ENCODE data around the gene ITPKB. TPM values are rescaled to one million over a fixed set of nuclear protein-coding genes. Genes with fewer than 3 reads are reported as not detected.

The ITPKB gene
- total RNA-seq, 2 donors from 2014 or later: 22.4 to 28.3 TPM

GRCh38 chr1:226593541-226593940, 145.5 kb downstream of the ITPKB start:
- peaks cover 13% of the 10 kb centered on the region for H3K27me3 Mint-ChIP-seq (ENCODE audit: insufficient read depth)
- no peaks in the 10 kb centered on the region for H3K36me3 Mint-ChIP-seq (ENCODE audit: low read depth)
- H3K9me3 ChIP-seq (ENCODE audit: control insufficient read depth, low read length): peaks cover 10% of the 10 kb centered on the region
- no peak overlapping the region for H3K4me3 ChIP-seq (ENCODE audit: low read length)
- H3K27ac Mint-ChIP-seq: no peak overlapping the region
- H3K4me3 Mint-ChIP-seq: no peak overlapping the region
- no peaks in the 10 kb centered on the region for H3K4me1 ChIP-seq (ENCODE audit: control insufficient read depth, insufficient read depth, low read length)
- peaks cover 24% of the 10 kb centered on the region for H3K4me1 Mint-ChIP-seq
- no peak overlapping the region for H3K9ac ChIP-seq (ENCODE audit: extremely low read depth, low read length, poor library complexity, severe bottlenecking)
- no peak for TF ChIP-seq CTCF (conservative IDR thresholded peaks at IDR 0.05)
- peaks cover 15% of the 10 kb centered on the region for H3K9me3 Mint-ChIP-seq
- WGBS, 2 experiments (ENCODE audit: insufficient coverage in 1 of 2, insufficient read length in 1 of 2): 79 to 80% methylated on average over 8 of the region's 8 CpGs
- no peak overlapping the region for H3K27ac ChIP-seq (ENCODE audit: low read depth, low read length)
- DNase-seq: peak; percentile 68
- H3K27me3 ChIP-seq (ENCODE audit: control insufficient read depth, insufficient read depth, low read length, poor library complexity, severe bottlenecking): no peaks in the 10 kb centered on the region
- no peaks in the 10 kb centered on the region for H3K36me3 ChIP-seq (ENCODE audit: control insufficient read depth, insufficient read depth, low read length)

- no peak overlapping the region for H3K4me3 Mint-ChIP-seq
- no peaks in the 10 kb centered on the region for H3K36me3 Mint-ChIP-seq (ENCODE audit: low read depth)
- no peak for DNase-seq
- peaks cover 16% of the 10 kb centered on the region for H3K27me3 Mint-ChIP-seq (ENCODE audit: insufficient read depth)
- H3K9me3 Mint-ChIP-seq: peaks cover 8% of the 10 kb centered on the region
- Histone ChIP-seq H3K4me3 (ENCODE audit: low read length) (no peak overlapping the region), H3K4me1 (ENCODE audit: control insufficient read depth, insufficient read depth, low read length) (no peaks in the 10 kb centered on the region), H3K27ac (ENCODE audit: low read depth, low read length) (no peak overlapping the region), H3K27me3 (ENCODE audit: control insufficient read depth, insufficient read depth, low read length, poor library complexity, severe bottlenecking) (no peaks in the 10 kb centered on the region), H3K9ac (ENCODE audit: extremely low read depth, low read length, poor library complexity, severe bottlenecking) (no peak overlapping the region), H3K9me3 (ENCODE audit: control insufficient read depth, low read length) (peaks cover 4% of the 10 kb centered on the region), H3K36me3 (ENCODE audit: control insufficient read depth, insufficient read depth, low read length) (no peaks in the 10 kb centered on the region)
- no peak overlapping the region for H3K27ac Mint-ChIP-seq
- peaks cover 24% of the 10 kb centered on the region for H3K4me1 Mint-ChIP-seq
- WGBS, 2 experiments (ENCODE audit: insufficient coverage in 1 of 2, insufficient read length in 1 of 2): 85 to 92% methylated on average over 4 to 7 of the region's 7 CpGs
- TF ChIP-seq CTCF (conservative IDR thresholded peaks at IDR 0.05): no peak
Observed at GRCh38 chr1:226590614-226591013, 148.5 kb downstream of the ITPKB start.

- 85 to 87% methylated on average over 4 to 11 of the region's 11 CpGs for WGBS, 2 experiments (ENCODE audit: insufficient coverage in 1 of 2, insufficient read length in 1 of 2)
- Mint-ChIP-seq H3K4me1 (peaks cover 21% of the 10 kb centered on the region), H3K36me3 (ENCODE audit: low read depth) (no peaks in the 10 kb centered on the region), H3K27me3 (ENCODE audit: insufficient read depth) (peaks cover 12% of the 10 kb centered on the region), H3K27ac (no peak overlapping the region), H3K9me3 (no peaks in the 10 kb centered on the region), H3K4me3 (no peak overlapping the region)
- H3K9ac ChIP-seq (ENCODE audit: extremely low read depth, low read length, poor library complexity, severe bottlenecking): no peak overlapping the region
- no peak for DNase-seq
- no peak overlapping the region for H3K4me3 ChIP-seq (ENCODE audit: low read length)
- no peak for TF ChIP-seq CTCF (conservative IDR thresholded peaks at IDR 0.05)
- no peaks in the 10 kb centered on the region for H3K27me3 ChIP-seq (ENCODE audit: control insufficient read depth, insufficient read depth, low read length, poor library complexity, severe bottlenecking)
- H3K27ac ChIP-seq (ENCODE audit: low read depth, low read length): no peak overlapping the region
- no peaks in the 10 kb centered on the region for H3K9me3 ChIP-seq (ENCODE audit: control insufficient read depth, low read length)
- H3K4me1 ChIP-seq (ENCODE audit: control insufficient read depth, insufficient read depth, low read length): no peaks in the 10 kb centered on the region
- H3K36me3 ChIP-seq (ENCODE audit: control insufficient read depth, insufficient read depth, low read length): no peaks in the 10 kb centered on the region
Observed at GRCh38 chr1:226589008-226589733, 149.9 kb downstream of the ITPKB start.
